K562 (cell line): Measurements from ENCODE around the gene EML3. TPM values are rescaled to one million over a fixed set of nuclear protein-coding genes. Genes with fewer than 3 reads are reported as not detected.
A peak's percentile ranks its signal among the peaks of the same experiment; 100 is the strongest.

ENCODE experiments used
- ATF6 ChIP-seq: sonication (generic); formaldehyde crosslinking; IDR thresholded peaks from 2 replicates; pipeline ENCODE4 v1.4.0; 2020; ENCODE audit warnings: mild to moderate bottlenecking, missing genetic modification reagents
- BCOR ChIP-seq: fragments of 450-650 bp; IDR thresholded peaks from 2 replicates; pipeline ENCODE4 v1.6.1; 2016
- C11orf30 ChIP-seq: fragments of 450-650 bp; IDR thresholded peaks from 2 replicates; pipeline ENCODE4 v1.6.1; 2016; ENCODE audit warnings: low read depth, mild to moderate bottlenecking
- CGGBP1 ChIP-seq: fragments of 250-450 bp; sonication (Bioruptor Pico); IDR thresholded peaks from 2 replicates; pipeline ENCODE4 v1.9.0; 2021; ENCODE audit warnings: mild to moderate bottlenecking
- E2F3 ChIP-seq: fragments of 250-450 bp; sonication (Bioruptor Pico); IDR thresholded peaks from 2 replicates; pipeline ENCODE4 v1.4.0; 2020; ENCODE audit warnings: mild to moderate bottlenecking
- KLF6 ChIP-seq: fragments of 250-450 bp; sonication (Bioruptor Pico); IDR thresholded peaks from 2 replicates; pipeline ENCODE4 v1.4.0; 2020; ENCODE audit warnings: mild to moderate bottlenecking, moderate library complexity, borderline replicate concordance
- NEUROD1 ChIP-seq: fragments of 150-350 bp; IDR thresholded peaks from 2 replicates; pipeline ENCODE4 v1.6.1; 2014; ENCODE audit warnings: borderline replicate concordance, low read length, low read depth; ENCODE audit not compliant: partially characterized antibody
- OTX1 ChIP-seq: fragments of 450-650 bp; formaldehyde crosslinking; IDR thresholded peaks from 2 replicates; pipeline ENCODE4 v1.4.0; 2022; ENCODE audit warnings: mild to moderate bottlenecking
- SMAD4 ChIP-seq: fragments of 250-450 bp; sonication (Bioruptor Pico); conservative IDR thresholded peaks from 2 replicates; pipeline ENCODE4 v1.8.0; 2021; ENCODE audit warnings: inconsistent platforms, mild to moderate bottlenecking, moderate library complexity
- SMARCA4 ChIP-seq: fragments of 450-650 bp; IDR thresholded peaks from 2 replicates; pipeline ENCODE4 v1.6.1; 2016
- ZNF311 ChIP-seq: fragments of 250-450 bp; sonication (Bioruptor Pico); IDR thresholded peaks from 2 replicates; pipeline ENCODE4 v1.4.0; 2020; ENCODE audit warnings: mild to moderate bottlenecking, moderate library complexity
- ZNF584 ChIP-seq: fragments of 200-800 bp; sonication (Bioruptor generic); IDR thresholded peaks from 2 replicates; pipeline ENCODE4 v1.6.1; 2016; ENCODE audit warnings: low read depth, mild to moderate bottlenecking, missing genetic modification characterization, missing compliant biosample characterization
- polyA plus RNA-seq, 8 experiments: library from polyadenylated mRNA; depleted of rRNA in 4 of 8; stranded (reverse) in 5 of 8; unstranded in 3 of 8; fragments of >200 nt; fragmentation: Nextera tagmentation in 2 of 8; fragmentation: Illumina TruSeq in 1 of 8; extraction: Ambion mirVana in 2 of 8; extraction: Trizol in 1 of 8; gene quantifications; 2 replicates each; pipeline versions ENCODE4 v1.2.1 to v1.2.3, GENCODE V29; 2011 to 2014; ENCODE audit warnings: inconsistent platforms in 1 of 8, missing spikeins in 1 of 8
- total RNA-seq, 7 experiments: library from RNA; depleted of rRNA in 6 of 7; stranded (reverse); fragments of >200 nt in 6 of 7; fragmentation: Illumina TruSeq in 2 of 7; extraction: Trizol in 2 of 7; gene quantifications; 2 replicates each; pipeline versions ENCODE4 v1.2.1 to v1.2.3, GENCODE V29; 2011 to 2021; ENCODE audit warnings: low replicate concordance in 1 of 7
- TF ChIP-seq, protein P1 (sequence below), 2 experiments: fragments of 450-650 bp; IDR thresholded peaks; 2 replicates each; pipeline ENCODE4 v1.6.1; 2016; ENCODE audit warnings: mild to moderate bottlenecking in 2 of 2, borderline replicate concordance in 1 of 2, low read depth in 1 of 2, moderate library complexity in 1 of 2
- TF ChIP-seq, protein P2 (sequence below): sonication (generic); formaldehyde crosslinking; IDR thresholded peaks from 2 replicates; pipeline ENCODE4 v1.8.0; 2023; ENCODE audit warnings: mild to moderate bottlenecking, missing genetic modification reagents

Gene EML3
- total and polyA plus RNA-seq, 9 of the 15 experiments (the other 6 are each of a cell fraction or from before 2014, with no cell fraction given): 0.32 to 90.5 (median 26.4) TPM

DNA sequence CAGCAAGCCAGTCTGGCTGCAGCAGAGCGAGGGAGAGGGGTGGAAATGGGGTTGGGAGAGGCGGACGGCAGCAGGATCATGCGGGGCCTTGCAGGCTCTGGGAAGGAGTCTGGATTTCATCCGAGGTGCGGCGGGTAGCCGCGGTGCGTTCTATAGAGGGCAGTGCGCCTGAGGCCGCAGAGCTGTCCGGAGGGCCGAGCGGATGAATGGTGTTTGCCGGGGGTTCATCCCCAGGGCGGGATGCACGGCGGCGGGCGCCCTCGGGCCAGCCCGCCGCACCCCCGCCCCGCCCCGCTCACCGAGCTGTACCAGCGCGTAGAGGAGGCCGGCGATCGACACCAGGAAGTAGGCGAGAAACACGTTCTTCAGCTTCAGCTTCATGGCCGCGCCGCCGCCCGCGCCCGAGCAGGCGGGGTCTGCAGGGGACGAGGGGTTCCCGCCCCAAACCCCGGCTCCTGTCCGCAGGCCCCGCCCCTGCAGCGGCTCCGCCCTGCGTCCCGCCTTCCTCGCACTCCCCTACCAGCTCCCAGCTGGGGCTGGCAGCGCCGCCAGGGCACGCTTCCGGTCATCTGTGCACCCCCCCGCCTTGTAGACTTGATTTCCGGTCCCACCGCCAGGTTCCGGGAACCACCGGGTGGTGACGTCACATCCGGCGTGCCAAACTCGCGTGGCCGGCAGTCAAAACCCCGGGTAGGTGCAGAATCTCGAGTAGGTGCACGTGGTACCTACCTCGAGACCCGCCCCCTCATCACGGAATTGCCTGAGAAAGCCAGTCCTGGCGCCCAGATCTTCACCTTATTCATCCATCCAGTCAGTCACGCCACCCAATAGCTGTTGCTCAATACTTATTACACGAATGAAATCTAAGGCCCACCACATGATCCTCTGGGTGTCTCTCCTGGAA is 9.2 kb upstream of the EML3 start, which contains the start of gene B3GAT3 (continued):
- TF ChIP-seq, protein P1, sequence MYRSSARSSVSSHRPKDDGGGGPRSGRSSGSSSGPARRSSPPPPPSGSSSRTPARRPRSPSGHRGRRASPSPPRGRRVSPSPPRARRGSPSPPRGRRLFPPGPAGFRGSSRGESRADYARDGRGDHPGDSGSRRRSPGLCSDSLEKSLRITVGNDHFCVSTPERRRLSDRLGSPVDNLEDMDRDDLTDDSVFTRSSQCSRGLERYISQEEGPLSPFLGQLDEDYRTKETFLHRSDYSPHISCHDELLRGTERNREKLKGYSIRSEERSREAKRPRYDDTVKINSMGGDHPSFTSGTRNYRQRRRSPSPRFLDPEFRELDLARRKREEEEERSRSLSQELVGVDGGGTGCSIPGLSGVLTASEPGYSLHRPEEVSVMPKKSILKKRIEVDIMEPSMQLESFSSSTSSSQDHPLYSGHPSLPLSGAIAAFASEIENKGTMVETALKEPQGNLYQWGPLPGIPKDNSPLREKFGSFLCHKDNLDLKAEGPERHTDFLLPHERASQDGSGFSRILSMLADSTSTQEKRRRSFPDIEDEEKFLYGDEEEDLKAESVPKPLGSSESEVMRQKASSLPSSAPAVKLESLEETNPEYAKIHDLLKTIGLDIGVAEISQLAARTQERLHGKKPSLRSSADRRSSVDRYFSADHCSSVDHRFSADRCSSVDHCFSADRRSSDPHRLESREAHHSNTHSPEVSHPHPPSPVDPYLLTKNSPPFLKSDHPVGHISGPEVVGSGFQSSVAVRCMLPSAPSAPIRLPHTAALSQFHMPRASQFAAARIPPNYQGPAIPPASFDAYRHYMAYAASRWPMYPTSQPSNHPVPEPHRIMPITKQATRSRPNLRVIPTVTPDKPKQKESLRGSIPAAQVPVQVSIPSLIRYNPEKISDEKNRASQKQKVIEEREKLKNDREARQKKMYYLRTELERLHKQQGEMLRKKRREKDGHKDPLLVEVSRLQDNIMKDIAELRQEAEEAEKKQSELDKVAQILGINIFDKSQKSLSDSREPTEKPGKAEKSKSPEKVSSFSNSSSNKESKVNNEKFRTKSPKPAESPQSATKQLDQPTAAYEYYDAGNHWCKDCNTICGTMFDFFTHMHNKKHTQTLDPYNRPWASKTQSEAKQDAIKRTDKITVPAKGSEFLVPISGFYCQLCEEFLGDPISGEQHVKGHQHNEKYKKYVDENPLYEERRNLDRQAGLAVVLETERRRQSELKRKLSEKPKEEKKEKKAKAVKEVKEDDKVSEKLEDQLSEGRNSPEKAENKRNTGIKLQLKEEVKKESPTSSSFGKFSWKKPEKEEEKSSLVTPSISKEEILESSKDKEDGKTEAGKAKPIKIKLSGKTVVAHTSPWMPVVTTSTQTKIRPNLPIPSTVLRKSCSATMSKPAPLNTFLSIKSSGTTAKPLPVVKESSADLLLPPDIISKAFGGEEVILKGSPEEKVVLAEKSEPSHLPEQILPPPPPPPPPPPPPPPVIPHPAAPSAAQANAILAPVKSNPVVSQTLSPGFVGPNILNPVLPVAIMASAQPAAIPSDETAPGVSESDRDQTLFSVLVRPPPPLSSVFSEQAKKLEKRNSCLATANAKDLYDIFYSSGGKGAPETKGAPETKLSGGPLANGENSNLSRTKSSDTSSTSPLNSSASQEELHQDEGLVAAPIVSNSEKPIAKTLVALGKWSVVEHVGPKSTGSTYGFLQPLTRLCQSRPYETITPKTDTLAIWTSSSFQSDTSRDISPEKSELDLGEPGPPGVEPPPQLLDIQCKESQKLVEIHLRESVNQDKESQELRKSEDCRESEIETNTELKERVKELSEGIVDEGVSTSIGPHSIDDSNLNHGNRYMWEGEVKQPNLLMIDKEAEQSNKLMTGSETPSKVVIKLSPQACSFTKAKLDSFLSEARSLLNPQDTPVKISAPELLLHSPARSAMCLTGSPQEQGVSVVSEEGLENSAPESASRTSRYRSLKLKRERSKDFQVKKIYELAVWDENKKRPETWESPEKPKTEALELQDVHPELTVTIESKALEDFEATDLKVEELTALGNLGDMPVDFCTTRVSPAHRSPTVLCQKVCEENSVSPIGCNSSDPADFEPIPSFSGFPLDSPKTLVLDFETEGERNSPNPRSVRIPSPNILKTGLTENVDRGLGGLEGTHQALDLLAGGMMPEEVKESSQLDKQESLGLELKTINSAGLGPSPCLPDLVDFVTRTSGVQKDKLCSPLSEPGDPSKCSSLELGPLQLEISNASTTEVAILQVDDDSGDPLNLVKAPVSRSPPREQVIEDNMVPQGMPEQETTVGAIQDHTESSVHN (IDR thresholded peaks at IDR 0.05; ENCODE audit: borderline replicate concordance in 1 of 2, low read depth in 1 of 2): peak in 1 of 2 experiments; percentile 68; a peak in 1 of 4 replicates
- TF ChIP-seq OTX1 (CRISPR knock-in tag) (0 out of 2 replicates have a peak, but pooled peaks have one; percentile 40), BCOR (no peak), C11orf30 (peak; percentile 60), ZNF584 (CRISPR knock-in tag) (no peak), NEUROD1 (peak; percentile 73), SMARCA4 (peak; percentile 35; the same call in 1 of the 2 replicates), E2F3 (peak; percentile 71; the same call in 1 of the 2 replicates), ZNF311 (CRISPR knock-in tag) (no peak), KLF6 (no peak), CGGBP1 (CRISPR knock-in tag) (no peak), SMAD4 (peak; percentile 61), ATF6 (CRISPR knock-in tag) (peak; percentile 37; the same call in 1 of the 2 replicates)
- TF ChIP-seq, protein P2, sequence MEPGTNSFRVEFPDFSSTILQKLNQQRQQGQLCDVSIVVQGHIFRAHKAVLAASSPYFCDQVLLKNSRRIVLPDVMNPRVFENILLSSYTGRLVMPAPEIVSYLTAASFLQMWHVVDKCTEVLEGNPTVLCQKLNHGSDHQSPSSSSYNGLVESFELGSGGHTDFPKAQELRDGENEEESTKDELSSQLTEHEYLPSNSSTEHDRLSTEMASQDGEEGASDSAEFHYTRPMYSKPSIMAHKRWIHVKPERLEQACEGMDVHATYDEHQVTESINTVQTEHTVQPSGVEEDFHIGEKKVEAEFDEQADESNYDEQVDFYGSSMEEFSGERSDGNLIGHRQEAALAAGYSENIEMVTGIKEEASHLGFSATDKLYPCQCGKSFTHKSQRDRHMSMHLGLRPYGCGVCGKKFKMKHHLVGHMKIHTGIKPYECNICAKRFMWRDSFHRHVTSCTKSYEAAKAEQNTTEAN (CRISPR knock-in tag): no peak; the same call in 1 of the 2 replicates
